Activated naive CD8-positive, alpha-beta T cell (primary cell): ENCODE data around the gene BCAP29.
"Not testable (repeated sequence)": the region's sequence is repeated elsewhere in the genome, so short reads cannot be mapped to it uniquely, and the experiment has no call there.

Source experiments
- H3K27ac Mint-ChIP-seq: one replicate; pipeline ENCODE4 v1.8.0; 2021; ENCODE audit warnings: mixed read lengths
- H3K27me3 Mint-ChIP-seq: one replicate; pipeline ENCODE4 v1.8.0; 2021; ENCODE audit warnings: mixed read lengths
- H3K36me3 Mint-ChIP-seq: one replicate; pipeline ENCODE4 v1.8.0; 2021; ENCODE audit warnings: mixed read lengths
- H3K4me1 Mint-ChIP-seq: one replicate; pipeline ENCODE4 v1.8.0; 2021; ENCODE audit warnings: low read depth, mixed read lengths
- H3K4me3 Mint-ChIP-seq: one replicate; pipeline ENCODE4 v1.8.0; 2021; ENCODE audit warnings: mild to moderate bottlenecking, mixed read lengths
- H3K9me3 Mint-ChIP-seq: one replicate; pipeline ENCODE4 v1.8.0; 2021; ENCODE audit warnings: low read depth, mixed read lengths

Gene BCAP29

GRCh38 chr7:107579885-107580715 is at the start of gene BCAP29:
BCAP29 (plus strand) TSS chr7:107580246; CDS start chr7:107580773, 527 bp downstream.
- peak within 1 kb of the TSS; percentile 92 for H3K4me3 Mint-ChIP-seq
- no peaks in the 10 kb centered on the region for H3K9me3 Mint-ChIP-seq

GRCh38 chr7:107530751-107531150 is 49.3 kb upstream of the BCAP29 start:
- Mint-ChIP-seq H3K36me3 (peaks cover 32% of the 10 kb centered on the region), H3K27ac (no peak overlapping the region), H3K27me3 (no peaks in the 10 kb centered on the region), H3K4me1 (peaks cover 45% of the 10 kb centered on the region), H3K9me3 (peaks cover 9% of the 10 kb centered on the region), H3K4me3 (no peak overlapping the region)

More at GRCh38 chr7:107579885-107580715, at the start of gene BCAP29:
- Mint-ChIP-seq H3K4me1 (peaks cover 22% of the 10 kb centered on the region), H3K27me3 (no peaks in the 10 kb centered on the region), H3K36me3 (peaks cover 3% of the 10 kb centered on the region), H3K27ac (peak within 1 kb of the TSS; percentile 77)

GRCh38 chr7:107534139-107534538 is 45.9 kb upstream of the BCAP29 start:
- Mint-ChIP-seq H3K4me1 (peaks cover 43% of the 10 kb centered on the region), H3K4me3 (no peak overlapping the region), H3K9me3 (peaks cover 9% of the 10 kb centered on the region), H3K27me3 (no peaks in the 10 kb centered on the region), H3K27ac (no peak overlapping the region), H3K36me3 (peaks cover 50% of the 10 kb centered on the region)

- H3K9me3 Mint-ChIP-seq, H3K27ac Mint-ChIP-seq: not testable (repeated sequence)
- peaks cover 50% of the 10 kb centered on the region for H3K36me3 Mint-ChIP-seq
These were observed 42.8 kb upstream of the BCAP29 start for GRCh38 chr7:107537228-107537627.

GRCh38 chr7:107538001-107538400 is 42.0 kb upstream of the BCAP29 start:
- Mint-ChIP-seq H3K4me1 (peaks cover 46% of the 10 kb centered on the region), H3K36me3 (peaks cover 51% of the 10 kb centered on the region), H3K9me3 (peaks cover 9% of the 10 kb centered on the region)

More at GRCh38 chr7:107537228-107537627, 42.8 kb upstream of the BCAP29 start:
- H3K4me3 Mint-ChIP-seq, H3K27me3 Mint-ChIP-seq: not testable (repeated sequence)
- H3K4me1 Mint-ChIP-seq = peaks cover 46% of the 10 kb centered on the region

GRCh38 chr7:107543338-107543993 is 36.6 kb upstream of the BCAP29 start:
- H3K4me1 Mint-ChIP-seq = peaks cover 16% of the 10 kb centered on the region
- H3K27me3 Mint-ChIP-seq = no peaks in the 10 kb centered on the region
- H3K4me3 Mint-ChIP-seq = no peak overlapping the region
- no peak overlapping the region for H3K27ac Mint-ChIP-seq
- peaks cover 42% of the 10 kb centered on the region for H3K36me3 Mint-ChIP-seq
- H3K9me3 Mint-ChIP-seq = peaks cover 18% of the 10 kb centered on the region

More at GRCh38 chr7:107538001-107538400, 42.0 kb upstream of the BCAP29 start:
- no peak overlapping the region for H3K4me3 Mint-ChIP-seq
- no peak overlapping the region for H3K27ac Mint-ChIP-seq
- H3K27me3 Mint-ChIP-seq = no peaks in the 10 kb centered on the region

- no peak overlapping the region for H3K4me3 Mint-ChIP-seq
- peaks cover 42% of the 10 kb centered on the region for H3K36me3 Mint-ChIP-seq
- peaks cover 18% of the 10 kb centered on the region for H3K9me3 Mint-ChIP-seq
- peaks cover 20% of the 10 kb centered on the region for H3K4me1 Mint-ChIP-seq
- H3K27ac Mint-ChIP-seq = no peak overlapping the region
- H3K27me3 Mint-ChIP-seq = no peaks in the 10 kb centered on the region
These were observed 35.0 kb upstream of the BCAP29 start for GRCh38 chr7:107544848-107545591.

- H3K27me3 Mint-ChIP-seq = no peaks in the 10 kb centered on the region
- H3K4me1 Mint-ChIP-seq = peaks cover 45% of the 10 kb centered on the region
- peaks cover 2% of the 10 kb centered on the region for H3K9me3 Mint-ChIP-seq
- H3K36me3 Mint-ChIP-seq = peaks cover 39% of the 10 kb centered on the region
- H3K27ac Mint-ChIP-seq = peak overlapping the region; percentile 2
- H3K4me3 Mint-ChIP-seq = no peak overlapping the region
These were observed 28.1 kb upstream of the BCAP29 start for GRCh38 chr7:107551936-107552335.

GRCh38 chr7:107555893-107556292 is 24.2 kb upstream of the BCAP29 start:
- Mint-ChIP-seq H3K9me3 (no peaks in the 10 kb centered on the region), H3K4me3 (no peak overlapping the region), H3K36me3 (peaks cover 22% of the 10 kb centered on the region), H3K27me3 (no peaks in the 10 kb centered on the region), H3K4me1 (peaks cover 62% of the 10 kb centered on the region), H3K27ac (no peak overlapping the region)

GRCh38 chr7:107559864-107560263 is 20.2 kb upstream of the BCAP29 start:
- Mint-ChIP-seq H3K9me3 (no peaks in the 10 kb centered on the region), H3K27ac (peak overlapping the region; percentile 72), H3K4me3 (peak overlapping the region; percentile 51), H3K27me3 (no peaks in the 10 kb centered on the region), H3K4me1 (peaks cover 67% of the 10 kb centered on the region), H3K36me3 (peaks cover 13% of the 10 kb centered on the region)

- Mint-ChIP-seq H3K36me3 (peaks cover 9% of the 10 kb centered on the region), H3K27me3 (no peaks in the 10 kb centered on the region), H3K27ac (peak overlapping the region; percentile 86), H3K4me3 (peak overlapping the region; percentile 94), H3K4me1 (peaks cover 67% of the 10 kb centered on the region), H3K9me3 (no peaks in the 10 kb centered on the region)
These were observed 19.0 kb upstream of the BCAP29 start for GRCh38 chr7:107560898-107561516.

GRCh38 chr7:107563081-107563774 is 16.8 kb upstream of the BCAP29 start:
- peaks cover 68% of the 10 kb centered on the region for H3K4me1 Mint-ChIP-seq
- H3K9me3 Mint-ChIP-seq = no peaks in the 10 kb centered on the region
- peak overlapping the region; percentile 88 for H3K27ac Mint-ChIP-seq
- peaks cover 5% of the 10 kb centered on the region for H3K36me3 Mint-ChIP-seq
- H3K4me3 Mint-ChIP-seq = peak overlapping the region; percentile 94
- H3K27me3 Mint-ChIP-seq = no peaks in the 10 kb centered on the region

- peak within 1 kb of the TSS; percentile 93 for H3K27ac Mint-ChIP-seq
- peaks cover 68% of the 10 kb centered on the region for H3K4me1 Mint-ChIP-seq
- no peaks in the 10 kb centered on the region for H3K9me3 Mint-ChIP-seq
- peak within 1 kb of the TSS; percentile 94 for H3K4me3 Mint-ChIP-seq
- H3K36me3 Mint-ChIP-seq = peaks cover 5% of the 10 kb centered on the region
- H3K27me3 Mint-ChIP-seq = no peaks in the 10 kb centered on the region
These were observed 16.1 kb upstream of the BCAP29 start, which contains the start of the genes COG5 and DUS4L for GRCh38 chr7:107563775-107564552. COG5 (minus strand) TSS chr7:107563920; CDS start chr7:107563896, 24 bp downstream. DUS4L (plus strand) TSS chr7:107563971; CDS start chr7:107567071, 3,100 bp downstream.
